Right atrium auricular region (tissue), 2 donors: Measurements from ENCODE around the gene OR6C76. TPM values are rescaled to one million over a fixed set of nuclear protein-coding genes. Genes with fewer than 3 reads are reported as not detected.
"Not testable (repeated sequence)": the region's sequence is repeated elsewhere in the genome, so short reads cannot be mapped to it uniquely, and the experiment has no call there.

Experiments
- DNase-seq: peaks from one replicate; pipeline ENCODE4 v3.0.0-alpha.2; 2019; ENCODE audit warnings: low spot score
- H3K27ac ChIP-seq, 2 donors: fragments of 200-600 bp; sonication (generic); 1 replicate in 1 of 2; 2 replicates in 1 of 2; pipeline ENCODE4 v1.5.1; 2016 to 2019
- H3K27me3 ChIP-seq, 2 donors: fragments of 200-600 bp; sonication (generic); one replicate each; pipeline versions ENCODE4 v1.5.1 to v1.6.0; 2017 to 2019
- H3K36me3 ChIP-seq: fragments of 200-600 bp; sonication (generic); one replicate; pipeline ENCODE4 v1.5.1; 2016
- H3K4me1 ChIP-seq, 2 donors: fragments of 200-600 bp; sonication (generic); one replicate each; pipeline versions ENCODE4 v1.5.1 to v1.6.0; 2017 to 2019
- H3K4me3 ChIP-seq, 2 donors: fragments of 200-600 bp; sonication (generic); 1 replicate in 1 of 2; 2 replicates in 1 of 2; pipeline ENCODE4 v1.5.1; 2017 to 2019; ENCODE audit warnings: mild to moderate bottlenecking in 1 of 2, moderate library complexity in 1 of 2
- H3K9me3 ChIP-seq, 2 donors: fragments of 200-600 bp; sonication (generic); one replicate each; pipeline ENCODE4 v1.5.1; 2019
- CTCF ChIP-seq, 2 donors: fragments of 200-600 bp; sonication (generic); IDR thresholded peaks; one replicate each; pipeline ENCODE4 v1.5.1; 2019; ENCODE audit warnings: antibody characterized with exemption in 2 of 2
- total RNA-seq, 2 donors: library from RNA; depleted of rRNA; stranded (reverse); fragments of >200 nt; gene quantifications; one replicate each; pipeline ENCODE4 v1.1.0, GENCODE V29; 2016

OR6C76 gene
- total RNA-seq, 2 donors from 2014 or later, result not detected

GRCh38 chr12:55428331-55429243 lies 2.5 kb downstream of the OR6C76 start:
- Histone ChIP-seq H3K4me1 (no peaks in the 10 kb centered on the region), H3K9me3 (no peaks in the 10 kb centered on the region), H3K4me3 (no peak overlapping the region), H3K27ac (no peak overlapping the region), H3K27me3 (no peaks in the 10 kb centered on the region), H3K36me3 (no peaks in the 10 kb centered on the region)
- no peak for DNase-seq
- no peak for TF ChIP-seq CTCF (IDR thresholded peaks at IDR 0.05)

GRCh38 chr12:55441233-55441632 lies 15.2 kb downstream of the OR6C76 start:
- not testable (repeated sequence) for H3K27ac ChIP-seq, DNase-seq, H3K4me3 ChIP-seq, H3K27me3 ChIP-seq, H3K4me1 ChIP-seq, H3K36me3 ChIP-seq
- H3K9me3 ChIP-seq, result peaks cover 0 to 17% of the 10 kb centered on the region in 2 donors

- no peak for TF ChIP-seq CTCF (IDR thresholded peaks at IDR 0.05)
- no peaks in the 10 kb centered on the region for H3K4me1 ChIP-seq
- no peak within 1 kb of the TSS for H3K4me3 ChIP-seq
- H3K9me3 ChIP-seq, result peaks cover 0 to 17% of the 10 kb centered on the region in 2 donors
- no peak for DNase-seq
- no peaks in the 10 kb centered on the region for H3K36me3 ChIP-seq
- H3K27ac ChIP-seq, result no peak within 1 kb of the TSS
- H3K27me3 ChIP-seq, result no peaks in the 10 kb centered on the region
These were observed 17.7 kb downstream of the OR6C76 start, which contains the start of gene OR6C2 for GRCh38 chr12:55443776-55444175. Gene OR6C2, plus strand, starts transcription at chr12:55444076. Its CDS starts 8,138 bp downstream, at chr12:55452214.

- no peak for TF ChIP-seq CTCF (IDR thresholded peaks at IDR 0.05)
- DNase-seq, result no peak
- no peaks in the 10 kb centered on the region for H3K4me1 ChIP-seq
- no peaks in the 10 kb centered on the region for H3K36me3 ChIP-seq
- H3K9me3 ChIP-seq, result peaks cover 0 to 13% of the 10 kb centered on the region in 2 donors
- H3K4me3 ChIP-seq, result no peak overlapping the region
- no peak overlapping the region for H3K27ac ChIP-seq
- H3K27me3 ChIP-seq, result no peaks in the 10 kb centered on the region
These were observed 19.3 kb downstream of the OR6C76 start for GRCh38 chr12:55445357-55445756.

GRCh38 chr12:55446326-55446725 lies 20.3 kb downstream of the OR6C76 start:
- Histone ChIP-seq H3K27ac (no peak overlapping the region), H3K36me3 (no peaks in the 10 kb centered on the region), H3K27me3 (no peaks in the 10 kb centered on the region), H3K4me1 (no peaks in the 10 kb centered on the region), H3K4me3 (no peak overlapping the region), H3K9me3 (peaks cover 0 to 6% of the 10 kb centered on the region in 2 donors)
- TF ChIP-seq CTCF (IDR thresholded peaks at IDR 0.05), result peak in 1 of 2 donors; percentile 35
- no peak for DNase-seq

GRCh38 chr12:55448825-55449224 lies 22.8 kb downstream of the OR6C76 start:
- no peak overlapping the region for H3K27ac ChIP-seq
- H3K27me3 ChIP-seq, result no peaks in the 10 kb centered on the region
- no peak overlapping the region for H3K4me3 ChIP-seq
- no peak for DNase-seq
- H3K9me3 ChIP-seq, result no peaks in the 10 kb centered on the region
- TF ChIP-seq CTCF (IDR thresholded peaks at IDR 0.05), result no peak
- H3K4me1 ChIP-seq, result no peaks in the 10 kb centered on the region
- no peaks in the 10 kb centered on the region for H3K36me3 ChIP-seq

- not testable (repeated sequence) for H3K36me3 ChIP-seq, H3K9me3 ChIP-seq, DNase-seq, H3K4me1 ChIP-seq, H3K27me3 ChIP-seq, H3K27ac ChIP-seq, H3K4me3 ChIP-seq
These were observed 38.9 kb downstream of the OR6C76 start for GRCh38 chr12:55464926-55465325.
